C4-2B (cell line): ENCODE data around the gene NRXN3.

Source experiments
- ZFX ChIP-seq: fragments of 450-650 bp; IDR thresholded peaks from 2 replicates; pipeline ENCODE4 v1.6.1; 2017
- TF ChIP-seq, protein P1 (sequence below): fragments of 450-650 bp; conservative IDR thresholded peaks from 2 replicates; pipeline ENCODE4 v1.5.1; 2017; ENCODE audit warnings: mild to moderate bottlenecking

DNA sequence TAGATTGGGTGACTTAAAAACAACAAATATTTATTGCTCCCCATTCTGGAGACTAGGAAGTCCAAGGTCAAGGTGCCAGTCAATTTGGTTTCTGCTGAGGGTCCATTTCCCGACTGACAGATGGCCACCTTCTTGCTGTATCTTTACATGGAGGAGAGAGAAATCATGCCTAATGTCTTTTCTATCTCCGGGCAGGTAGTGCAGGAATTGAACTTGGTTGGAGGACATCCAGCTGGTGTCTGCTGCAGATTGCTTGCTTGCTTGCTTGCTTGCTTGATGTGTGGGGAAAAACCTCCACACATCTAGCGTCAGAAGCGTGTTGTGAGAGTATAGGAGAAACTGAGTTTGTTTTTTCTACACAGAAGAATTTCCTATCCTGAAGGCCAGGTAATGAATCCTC lies 1479.7 kb downstream of the NRXN3 start:
- TF ChIP-seq, protein P1, sequence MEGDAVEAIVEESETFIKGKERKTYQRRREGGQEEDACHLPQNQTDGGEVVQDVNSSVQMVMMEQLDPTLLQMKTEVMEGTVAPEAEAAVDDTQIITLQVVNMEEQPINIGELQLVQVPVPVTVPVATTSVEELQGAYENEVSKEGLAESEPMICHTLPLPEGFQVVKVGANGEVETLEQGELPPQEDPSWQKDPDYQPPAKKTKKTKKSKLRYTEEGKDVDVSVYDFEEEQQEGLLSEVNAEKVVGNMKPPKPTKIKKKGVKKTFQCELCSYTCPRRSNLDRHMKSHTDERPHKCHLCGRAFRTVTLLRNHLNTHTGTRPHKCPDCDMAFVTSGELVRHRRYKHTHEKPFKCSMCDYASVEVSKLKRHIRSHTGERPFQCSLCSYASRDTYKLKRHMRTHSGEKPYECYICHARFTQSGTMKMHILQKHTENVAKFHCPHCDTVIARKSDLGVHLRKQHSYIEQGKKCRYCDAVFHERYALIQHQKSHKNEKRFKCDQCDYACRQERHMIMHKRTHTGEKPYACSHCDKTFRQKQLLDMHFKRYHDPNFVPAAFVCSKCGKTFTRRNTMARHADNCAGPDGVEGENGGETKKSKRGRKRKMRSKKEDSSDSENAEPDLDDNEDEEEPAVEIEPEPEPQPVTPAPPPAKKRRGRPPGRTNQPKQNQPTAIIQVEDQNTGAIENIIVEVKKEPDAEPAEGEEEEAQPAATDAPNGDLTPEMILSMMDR: no peak
- no peak for TF ChIP-seq ZFX
